GM12865 (cell line): ENCODE measurements around the gene LCE6A.

ENCODE experiments used
- DNase-seq: peaks from one replicate; pipeline ENCODE4 v3.0.0; 2010; ENCODE audit warnings: low read depth
- H3K4me3 ChIP-seq: 2 replicates; pipeline ENCODE4 v1.5.1; 2011; ENCODE audit warnings: mild to moderate bottlenecking, low read depth, low read length, control low read depth
- TF ChIP-seq, protein P1 (sequence below): IDR thresholded peaks from 2 replicates; pipeline ENCODE4 v1.5.1; 2011; ENCODE audit warnings: low read length, control low read depth, low read depth, inconsistent platforms; ENCODE audit not compliant: insufficient read depth; ENCODE audit errors: missing control alignments

LCE6A gene

DNA sequence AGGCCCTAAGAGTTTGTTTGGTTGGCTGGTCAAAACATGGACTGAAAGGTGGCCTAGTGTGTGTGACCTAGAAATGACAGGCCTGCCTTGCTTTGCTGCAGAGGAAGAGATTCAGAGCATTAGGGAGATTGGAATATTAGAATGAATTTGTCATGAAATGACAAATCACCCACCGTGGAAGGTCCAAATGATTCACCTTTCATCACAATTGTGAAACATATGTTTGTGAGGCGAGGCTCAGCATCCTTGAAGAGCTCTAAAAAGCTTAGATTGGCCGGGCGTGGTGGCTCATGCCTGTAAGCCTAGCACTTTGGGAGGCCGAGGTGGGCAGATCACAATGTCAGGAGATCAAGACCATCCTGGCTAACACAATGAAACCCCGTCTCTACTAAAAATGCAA lies 25.3 kb upstream of the LCE6A start:
- TF ChIP-seq, protein P1, sequence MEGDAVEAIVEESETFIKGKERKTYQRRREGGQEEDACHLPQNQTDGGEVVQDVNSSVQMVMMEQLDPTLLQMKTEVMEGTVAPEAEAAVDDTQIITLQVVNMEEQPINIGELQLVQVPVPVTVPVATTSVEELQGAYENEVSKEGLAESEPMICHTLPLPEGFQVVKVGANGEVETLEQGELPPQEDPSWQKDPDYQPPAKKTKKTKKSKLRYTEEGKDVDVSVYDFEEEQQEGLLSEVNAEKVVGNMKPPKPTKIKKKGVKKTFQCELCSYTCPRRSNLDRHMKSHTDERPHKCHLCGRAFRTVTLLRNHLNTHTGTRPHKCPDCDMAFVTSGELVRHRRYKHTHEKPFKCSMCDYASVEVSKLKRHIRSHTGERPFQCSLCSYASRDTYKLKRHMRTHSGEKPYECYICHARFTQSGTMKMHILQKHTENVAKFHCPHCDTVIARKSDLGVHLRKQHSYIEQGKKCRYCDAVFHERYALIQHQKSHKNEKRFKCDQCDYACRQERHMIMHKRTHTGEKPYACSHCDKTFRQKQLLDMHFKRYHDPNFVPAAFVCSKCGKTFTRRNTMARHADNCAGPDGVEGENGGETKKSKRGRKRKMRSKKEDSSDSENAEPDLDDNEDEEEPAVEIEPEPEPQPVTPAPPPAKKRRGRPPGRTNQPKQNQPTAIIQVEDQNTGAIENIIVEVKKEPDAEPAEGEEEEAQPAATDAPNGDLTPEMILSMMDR: no peak
- H3K4me3 ChIP-seq: no peak overlapping the region
- DNase-seq: no peak

DNA sequence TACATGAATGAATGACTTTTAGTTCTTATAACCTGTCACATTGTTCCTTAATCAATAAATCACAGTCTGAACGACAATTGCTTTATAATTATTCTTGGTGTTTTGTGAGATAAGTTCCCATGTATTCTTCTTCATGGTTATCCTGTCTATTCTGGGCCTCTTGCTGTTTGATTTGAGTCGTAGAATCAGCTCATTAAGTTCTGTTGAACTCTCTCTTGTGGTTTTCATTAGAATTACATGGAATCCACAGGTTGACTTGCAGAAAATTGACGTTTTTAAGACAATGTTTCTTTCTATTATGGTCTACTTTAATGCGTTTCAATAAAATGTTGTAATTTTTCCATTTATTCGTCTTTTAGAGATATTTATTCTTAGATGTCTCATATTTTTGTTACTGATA lies 19.4 kb upstream of the LCE6A start:
- no peak overlapping the region for H3K4me3 ChIP-seq
- TF ChIP-seq, protein P1: no peak
- no peak for DNase-seq

DNA sequence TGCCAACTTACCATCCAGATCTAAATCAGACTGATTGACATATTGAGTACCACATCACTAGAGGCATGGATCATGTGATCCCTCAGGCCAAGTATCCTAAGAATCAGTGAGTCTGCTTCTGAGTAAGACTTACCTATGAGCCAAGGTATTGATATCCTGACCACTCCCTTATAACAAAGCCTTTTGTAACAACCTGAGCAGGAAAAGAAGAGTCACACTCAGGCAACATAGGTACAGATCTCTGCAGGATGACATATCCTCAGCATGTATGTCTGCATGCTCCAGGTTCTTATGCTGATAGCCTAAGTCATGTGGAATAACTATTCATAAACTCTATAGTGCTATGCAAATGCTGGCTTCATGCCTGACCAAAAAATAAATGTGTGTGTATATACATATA lies 17.7 kb upstream of the LCE6A start:
- H3K4me3 ChIP-seq: no peak overlapping the region
- TF ChIP-seq, protein P1: no peak
- no peak for DNase-seq

DNA sequence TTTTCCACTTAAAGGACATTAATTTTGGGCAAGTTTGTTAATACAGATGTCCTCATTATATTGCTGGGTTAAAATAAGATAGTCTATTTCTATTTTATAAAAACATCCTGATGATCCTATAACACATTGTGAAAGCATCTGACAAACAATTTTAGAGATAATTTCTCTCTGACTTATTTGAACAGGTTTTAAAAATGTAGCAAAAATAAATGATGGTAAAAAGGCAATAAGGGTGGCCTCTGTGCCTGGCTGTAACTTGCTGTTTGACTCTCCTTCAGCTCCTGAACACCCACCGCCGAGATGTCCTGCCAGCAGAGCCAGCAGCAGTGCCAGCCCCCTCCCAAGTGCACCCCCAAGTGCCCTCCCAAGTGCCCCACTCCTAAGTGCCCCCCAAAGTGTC lies 15.5 kb upstream of the LCE6A start, which contains the start of gene LCE1A:
TSS of gene LCE1A (plus strand) at position 301 of the 400 bp plus-strand sequence. CDS start at position 301, 0 bp downstream.
- H3K4me3 ChIP-seq: no peak within 1 kb of the TSS
- TF ChIP-seq, protein P1: no peak
- no peak for DNase-seq

DNA sequence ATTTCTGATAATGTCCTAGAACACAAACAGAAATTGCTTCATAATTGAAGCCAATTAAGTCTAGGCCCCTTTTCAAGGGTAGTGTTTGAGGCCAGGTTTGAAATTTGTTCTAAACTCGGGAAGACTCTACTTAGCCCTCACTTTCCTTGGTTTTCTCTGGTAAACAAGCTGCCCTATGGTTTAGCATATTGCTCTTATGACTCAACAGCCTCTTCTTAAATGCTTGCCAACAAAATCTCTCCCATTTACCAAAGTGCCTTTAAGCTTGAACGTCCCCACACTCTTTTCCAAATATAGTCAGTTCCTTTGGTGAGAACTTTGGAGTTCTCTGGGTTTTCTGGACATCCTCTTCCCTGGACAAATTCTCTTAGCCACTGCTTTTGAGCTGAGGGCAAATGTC lies 5.8 kb upstream of the LCE6A start:
- DNase-seq: no peak
- H3K4me3 ChIP-seq: no peak overlapping the region
- TF ChIP-seq, protein P1: no peak

DNA sequence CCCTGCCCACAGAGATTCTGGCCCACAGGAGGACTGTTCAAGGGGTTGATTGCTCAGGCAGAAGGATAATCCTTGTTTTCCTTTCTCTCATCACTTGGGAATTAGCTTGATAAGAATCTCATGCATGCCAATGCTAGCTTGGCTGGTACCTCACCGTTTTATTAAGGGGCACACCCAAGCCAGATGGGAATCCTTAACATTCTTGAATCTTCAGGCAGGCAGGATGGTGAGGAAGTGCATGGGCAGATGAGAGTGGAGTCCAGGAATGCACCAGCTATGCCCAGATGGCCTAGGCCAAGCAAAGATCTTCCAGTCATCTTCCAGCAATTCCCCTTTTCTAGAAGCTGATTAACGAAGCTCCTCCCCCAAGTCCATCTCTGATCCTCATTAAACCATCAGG lies 13.0 kb downstream of the LCE6A start:
- no peak overlapping the region for H3K4me3 ChIP-seq

DNA sequence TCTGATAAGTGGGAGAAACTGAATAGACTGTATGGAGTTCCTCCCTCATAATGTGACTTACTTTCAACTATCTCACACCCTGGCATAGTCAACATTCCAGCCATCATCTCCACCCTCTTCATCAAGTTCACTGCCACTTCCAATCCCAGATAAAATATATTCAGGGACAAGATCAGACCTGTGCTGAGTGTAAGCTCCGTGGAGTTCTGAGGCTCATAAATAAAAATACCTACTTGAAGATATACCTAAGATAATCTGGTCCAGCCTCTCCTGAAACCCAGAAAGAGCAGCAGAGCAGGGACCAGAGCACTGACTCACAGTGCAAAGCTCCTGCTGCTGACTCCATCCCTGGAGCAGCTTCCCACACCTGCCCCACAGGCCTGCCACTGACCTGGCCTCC lies 15.4 kb downstream of the LCE6A start:
- TF ChIP-seq, protein P1: no peak
- no peak overlapping the region for H3K4me3 ChIP-seq
- DNase-seq: no peak

More for the DNA sequence above, 13.0 kb downstream of the LCE6A start:
- TF ChIP-seq, protein P1: no peak
- no peak for DNase-seq
